HG02938 (cell line): ENCODE measurements around the gene SEPTIN5.
"Not testable (repeated sequence)": the region's sequence is repeated elsewhere in the genome, so short reads cannot be mapped to it uniquely, and the experiment has no call there.

Experiments
- ATAC-seq: cut with Tn5 transposase; IDR thresholded peaks from one replicate; pipeline ENCODE4 v1.9.1; 2021; ENCODE audit warnings: mild to moderate bottlenecking, moderate library complexity; ENCODE audit not compliant: unreplicated experiment

The SEPTIN5 gene

GRCh38 chr22:19719488-19720021 lies 5.3 kb downstream of the SEPTIN5 start:
- no peak for ATAC-seq

GRCh38 chr22:19720150-19720827 lies 6.0 kb downstream of the SEPTIN5 start:
- no peak for ATAC-seq

- ATAC-seq: no peak
Measured at GRCh38 chr22:19720999-19721329, 6.7 kb downstream of the SEPTIN5 start.

DNA sequence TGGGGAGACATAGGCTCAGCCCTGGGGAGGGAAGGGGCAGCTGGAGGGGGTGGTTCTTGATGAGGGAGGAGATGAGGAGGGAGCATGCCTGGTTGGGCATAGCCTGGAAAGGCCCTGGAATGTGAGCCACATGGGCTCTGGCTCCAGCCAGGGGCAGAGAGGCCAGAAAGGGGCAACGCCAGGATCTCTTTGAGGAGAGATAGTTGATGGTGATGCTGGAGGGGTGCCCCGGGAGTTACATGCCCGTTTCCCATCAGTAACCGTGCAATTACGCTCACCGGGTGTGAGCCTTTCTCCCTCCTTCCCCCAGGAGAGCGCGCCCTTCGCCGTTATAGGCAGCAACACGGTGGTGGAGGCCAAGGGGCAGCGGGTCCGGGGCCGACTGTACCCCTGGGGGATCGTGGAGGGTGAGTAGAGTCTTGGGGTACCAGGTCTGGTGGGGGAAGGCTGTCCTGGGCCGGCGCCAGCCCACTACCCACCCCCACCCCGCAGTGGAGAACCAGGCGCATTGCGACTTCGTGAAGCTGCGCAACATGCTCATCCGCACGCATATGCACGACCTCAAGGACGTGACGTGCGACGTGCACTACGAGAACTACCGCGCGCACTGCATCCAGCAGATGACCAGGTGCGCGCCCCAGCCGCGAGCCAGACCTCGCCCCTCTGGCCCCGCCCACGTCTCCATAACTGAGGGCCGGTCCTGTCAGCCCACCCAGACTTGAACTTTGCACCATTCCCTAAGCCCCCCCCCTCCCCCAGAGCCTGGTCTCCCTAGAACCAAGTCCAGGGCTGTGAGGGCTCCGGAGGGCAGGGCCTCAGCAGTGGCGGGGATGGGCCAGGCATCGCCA lies 7.3 kb downstream of the SEPTIN5 start:
- no peak for ATAC-seq

- ATAC-seq: no peak
Measured at GRCh38 chr22:19722178-19722981, 8.1 kb downstream of the SEPTIN5 start.

DNA sequence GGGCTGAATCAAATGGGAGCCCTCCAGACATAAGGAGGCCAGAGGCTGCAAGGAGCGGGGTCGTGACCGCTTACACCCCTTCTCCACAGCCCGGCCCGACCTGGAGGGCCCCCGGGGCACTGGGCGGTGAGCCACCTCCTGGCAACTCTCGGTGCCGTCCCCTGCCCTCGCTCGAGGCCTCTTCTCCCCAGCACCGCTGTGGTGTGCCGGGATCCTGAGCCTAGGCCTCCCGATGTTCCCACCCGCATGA lies 8.6 kb downstream of the SEPTIN5 start:
- ATAC-seq: no peak

GRCh38 chr22:19723232-19723982 lies 9.1 kb downstream of the SEPTIN5 start, which contains the start of gene GP1BB:
TSS of gene GP1BB (plus strand) at chr22:19723539. CDS start at chr22:19723570, 31 bp downstream.
- no peak for ATAC-seq

DNA sequence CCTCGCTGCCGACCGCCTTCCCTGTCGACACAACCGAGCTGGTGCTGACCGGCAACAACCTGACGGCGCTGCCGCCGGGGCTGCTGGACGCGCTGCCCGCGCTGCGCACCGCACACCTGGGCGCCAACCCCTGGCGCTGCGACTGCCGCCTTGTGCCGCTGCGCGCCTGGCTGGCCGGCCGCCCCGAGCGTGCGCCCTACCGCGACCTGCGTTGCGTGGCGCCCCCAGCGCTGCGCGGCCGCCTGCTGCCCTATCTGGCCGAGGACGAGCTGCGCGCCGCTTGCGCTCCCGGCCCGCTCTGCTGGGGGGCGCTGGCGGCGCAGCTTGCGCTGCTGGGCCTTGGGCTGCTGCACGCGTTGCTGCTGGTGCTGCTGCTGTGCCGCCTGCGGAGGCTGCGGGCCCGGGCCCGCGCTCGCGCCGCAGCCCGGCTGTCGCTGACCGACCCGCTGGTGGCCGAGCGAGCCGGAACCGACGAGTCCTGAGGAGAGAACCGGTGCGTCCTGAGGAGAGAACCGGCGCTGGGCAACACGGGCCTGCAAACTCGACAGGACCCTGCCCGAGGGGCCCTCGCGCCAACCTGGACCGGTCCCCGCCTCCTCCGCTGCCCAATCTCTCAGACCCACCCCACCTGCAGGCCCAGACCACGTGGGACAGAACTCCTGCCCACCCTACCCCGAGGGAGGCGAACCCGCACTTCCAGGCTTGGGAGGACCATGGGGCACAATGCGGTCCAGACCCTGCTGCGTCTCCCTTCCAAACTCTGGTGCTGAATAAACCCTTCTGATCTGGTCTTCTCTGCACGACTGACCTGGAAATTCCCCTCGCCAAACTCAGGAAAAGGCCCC lies 9.9 kb downstream of the SEPTIN5 start:
- ATAC-seq: no peak

- ATAC-seq: no peak
Measured at GRCh38 chr22:19724927-19725661, 10.8 kb downstream of the SEPTIN5 start.

DNA sequence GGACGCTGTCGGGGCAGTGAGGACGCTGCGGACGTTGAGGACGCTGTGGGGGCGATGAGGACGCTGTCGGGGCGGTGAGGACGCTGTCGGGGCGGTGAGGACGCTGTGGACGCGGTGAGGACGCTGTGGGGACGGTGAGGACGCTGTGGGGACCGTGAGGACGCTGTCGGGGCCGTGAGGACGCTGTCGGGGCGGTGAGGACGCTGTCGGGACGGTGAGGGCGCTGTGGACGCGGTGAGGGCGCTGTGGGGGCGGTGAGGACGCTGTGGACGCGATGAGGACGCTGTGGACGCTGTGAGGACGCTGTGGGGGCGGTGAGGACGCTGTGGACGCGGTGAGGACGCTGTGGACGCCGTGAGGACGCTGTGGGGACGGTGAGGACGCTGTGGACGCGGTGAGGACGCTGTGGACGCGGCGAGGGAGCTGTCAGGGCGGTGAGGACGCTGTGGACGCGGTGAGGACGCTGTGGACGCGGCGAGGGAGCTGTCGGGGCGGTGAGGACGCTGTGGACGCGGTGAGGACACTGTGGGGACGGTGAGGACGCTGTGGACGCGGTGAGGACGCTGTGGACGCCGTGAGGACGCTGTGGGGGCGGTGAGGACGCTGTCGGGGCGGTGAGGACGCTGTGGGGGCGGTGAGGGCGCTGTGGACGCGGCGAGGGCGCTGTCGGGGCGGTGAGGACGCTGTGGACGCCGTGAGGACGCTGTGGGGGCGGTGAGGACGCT lies 11.9 kb downstream of the SEPTIN5 start:
- ATAC-seq: not testable (repeated sequence)

- no peak for ATAC-seq
Measured at GRCh38 chr22:19727310-19728150, 13.2 kb downstream of the SEPTIN5 start.

- ATAC-seq: no peak
Measured at GRCh38 chr22:19728271-19728670, 14.0 kb downstream of the SEPTIN5 start.

DNA sequence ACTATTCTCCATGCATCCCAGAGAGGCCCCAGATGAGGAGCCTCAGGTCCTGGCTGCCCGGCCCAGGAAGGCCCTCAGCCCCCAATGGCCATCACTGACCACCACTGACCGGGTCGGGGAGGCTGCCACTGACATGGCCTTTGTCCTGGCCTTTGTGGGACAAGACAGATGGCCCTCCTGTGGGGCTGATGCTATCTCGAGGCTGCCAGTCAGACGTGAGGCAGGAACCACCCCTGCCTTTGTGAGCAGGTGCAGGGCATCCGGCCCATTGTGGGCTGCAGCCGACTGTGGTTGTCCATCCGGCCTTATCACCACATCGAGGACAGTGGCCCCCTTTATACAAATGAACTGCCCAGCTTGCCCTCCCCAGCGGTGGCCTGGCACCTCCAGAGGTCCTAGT lies 14.5 kb downstream of the SEPTIN5 start:
- ATAC-seq: no peak

DNA sequence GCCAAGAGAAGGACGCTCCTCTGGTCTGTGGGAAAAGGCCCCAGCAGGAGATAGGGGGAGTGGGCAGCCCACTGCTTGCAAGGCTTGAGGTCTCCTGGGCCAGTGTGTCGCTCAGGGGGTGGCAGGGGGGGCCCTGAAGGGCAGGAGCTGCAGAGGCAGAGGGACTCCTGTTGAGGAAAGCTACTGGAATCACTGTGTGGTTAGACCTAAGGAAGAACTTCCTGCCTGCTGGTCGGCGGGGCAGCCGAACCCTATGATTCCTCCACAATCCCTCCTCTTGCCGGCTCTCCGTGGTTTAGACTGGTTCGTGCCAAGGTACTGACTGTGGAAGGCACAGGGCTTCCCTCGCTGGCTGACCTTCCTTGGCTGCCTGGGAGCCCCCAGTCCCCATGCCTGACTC lies 15.2 kb downstream of the SEPTIN5 start:
- no peak for ATAC-seq

DNA sequence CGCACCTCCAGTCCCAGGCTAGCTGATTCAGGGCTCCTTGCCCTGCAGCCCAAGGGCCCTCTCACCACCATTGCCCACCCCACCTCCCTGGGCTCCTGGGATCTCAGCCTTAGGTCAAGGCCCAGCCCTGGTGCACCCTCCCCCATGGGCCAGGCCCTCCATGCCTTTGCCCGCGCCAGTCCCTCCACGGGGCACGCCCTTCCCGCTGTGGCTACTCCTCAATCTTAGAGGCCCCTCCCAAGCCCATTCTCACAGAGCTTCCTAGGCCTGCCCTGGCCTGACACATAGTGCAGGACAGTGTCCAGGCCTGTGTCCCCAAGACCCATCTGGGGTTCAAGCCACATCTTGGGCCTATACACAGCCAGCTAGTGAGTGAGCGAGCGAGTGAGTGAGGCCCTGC lies 15.9 kb downstream of the SEPTIN5 start:
- ATAC-seq: no peak

GRCh38 chr22:19730655-19731360 lies 16.5 kb downstream of the SEPTIN5 start:
- no peak for ATAC-seq
